Umbilical cord (tissue), 2 donors: ENCODE results near the gene INHBC. TPM values are rescaled to one million over a fixed set of nuclear protein-coding genes. Genes with fewer than 3 reads are reported as not detected.

Experiments used
- DNase-seq: peaks from one replicate; pipeline ENCODE4 v3.0.0-alpha.2; 2015; ENCODE audit warnings: low spot score
- total RNA-seq: library from RNA; depleted of rRNA; stranded (reverse); fragments of >200 nt; gene quantifications from one replicate; pipeline ENCODE4 v1.2.3, GENCODE V29; 2014; ENCODE audit warnings: low replicate concordance; ENCODE audit not compliant: insufficient read depth

Gene INHBC
- total RNA-seq, 1 donor from 2014 or later: not detected

GRCh38 chr12:57454566-57455373, 20.2 kb downstream of the INHBC start, which contains the start of gene INHBE:
INHBE (plus strand) TSS chr12:57455307; CDS start chr12:57455537, 230 bp downstream.
- no peak for DNase-seq

DNA sequence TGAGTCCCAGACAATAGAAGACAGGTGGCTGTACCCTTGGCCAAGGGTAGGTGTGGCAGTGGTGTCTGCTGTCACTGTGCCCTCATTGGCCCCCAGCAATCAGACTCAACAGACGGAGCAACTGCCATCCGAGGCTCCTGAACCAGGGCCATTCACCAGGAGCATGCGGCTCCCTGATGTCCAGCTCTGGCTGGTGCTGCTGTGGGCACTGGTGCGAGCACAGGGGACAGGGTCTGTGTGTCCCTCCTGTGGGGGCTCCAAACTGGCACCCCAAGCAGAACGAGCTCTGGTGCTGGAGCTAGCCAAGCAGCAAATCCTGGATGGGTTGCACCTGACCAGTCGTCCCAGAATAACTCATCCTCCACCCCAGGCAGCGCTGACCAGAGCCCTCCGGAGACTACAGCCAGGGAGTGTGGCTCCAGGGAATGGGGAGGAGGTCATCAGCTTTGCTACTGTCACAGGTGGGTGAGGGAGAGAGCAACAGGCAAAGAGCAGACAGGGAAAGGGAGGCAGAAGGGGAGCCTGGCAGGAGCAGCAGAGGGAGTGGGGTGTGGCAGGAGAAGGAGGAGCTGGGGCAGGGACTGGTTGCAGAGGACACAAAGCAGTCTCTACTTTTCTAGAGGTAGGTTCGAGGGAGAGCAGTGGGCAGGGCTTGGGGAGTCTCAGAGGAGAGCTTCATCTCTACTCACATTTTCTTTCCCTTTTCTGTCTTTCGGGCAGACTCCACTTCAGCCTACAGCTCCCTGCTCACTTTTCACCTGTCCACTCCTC, 21.0 kb downstream of the INHBC start:
- DNase-seq: no peak

DNA sequence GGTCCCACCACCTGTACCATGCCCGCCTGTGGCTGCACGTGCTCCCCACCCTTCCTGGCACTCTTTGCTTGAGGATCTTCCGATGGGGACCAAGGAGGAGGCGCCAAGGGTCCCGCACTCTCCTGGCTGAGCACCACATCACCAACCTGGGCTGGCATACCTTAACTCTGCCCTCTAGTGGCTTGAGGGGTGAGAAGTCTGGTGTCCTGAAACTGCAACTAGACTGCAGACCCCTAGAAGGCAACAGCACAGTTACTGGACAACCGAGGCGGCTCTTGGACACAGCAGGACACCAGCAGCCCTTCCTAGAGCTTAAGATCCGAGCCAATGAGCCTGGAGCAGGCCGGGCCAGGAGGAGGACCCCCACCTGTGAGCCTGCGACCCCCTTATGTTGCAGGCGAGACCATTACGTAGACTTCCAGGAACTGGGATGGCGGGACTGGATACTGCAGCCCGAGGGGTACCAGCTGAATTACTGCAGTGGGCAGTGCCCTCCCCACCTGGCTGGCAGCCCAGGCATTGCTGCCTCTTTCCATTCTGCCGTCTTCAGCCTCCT, 21.6 kb downstream of the INHBC start:
- DNase-seq: peak; percentile 30

- DNase-seq: no peak
Observed at GRCh38 chr12:57456737-57457490, 22.3 kb downstream of the INHBC start.

- DNase-seq: no peak
Observed at GRCh38 chr12:57458665-57459054, 24.1 kb downstream of the INHBC start.

DNA sequence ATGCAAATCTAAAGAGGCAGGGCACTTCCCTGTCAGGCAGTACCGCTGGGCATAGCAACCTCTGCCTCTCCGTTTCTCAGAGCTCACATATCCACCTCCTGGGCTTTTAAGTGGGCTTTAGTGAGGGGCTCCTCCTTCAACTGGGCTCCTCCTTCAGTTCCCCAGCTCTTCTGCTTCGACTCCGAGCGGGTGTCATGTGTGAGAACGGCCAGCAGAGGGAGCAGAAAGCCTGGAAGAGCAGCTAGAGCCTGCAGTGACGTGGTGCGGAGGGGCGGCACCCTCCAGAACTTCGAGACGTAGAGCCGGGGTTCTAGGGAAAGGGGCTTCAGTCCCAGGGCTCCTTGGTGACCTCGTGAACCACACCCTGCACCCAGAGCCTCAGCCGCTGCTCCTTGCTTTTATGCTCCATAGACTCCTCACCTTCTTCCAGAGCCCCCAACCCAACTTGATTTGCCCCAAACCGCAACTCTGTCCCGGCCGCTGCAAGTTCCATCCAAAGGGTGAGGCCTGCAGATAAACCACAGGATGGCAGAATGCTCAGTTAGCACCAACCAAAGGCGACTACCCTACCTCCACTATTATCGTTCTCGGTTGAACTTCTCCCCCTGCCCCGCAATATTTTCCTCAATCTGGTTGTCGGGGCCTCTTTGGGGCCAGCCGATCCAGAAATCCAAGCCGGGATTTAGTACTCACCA, 24.6 kb downstream of the INHBC start:
- DNase-seq: peak; percentile 99

DNA sequence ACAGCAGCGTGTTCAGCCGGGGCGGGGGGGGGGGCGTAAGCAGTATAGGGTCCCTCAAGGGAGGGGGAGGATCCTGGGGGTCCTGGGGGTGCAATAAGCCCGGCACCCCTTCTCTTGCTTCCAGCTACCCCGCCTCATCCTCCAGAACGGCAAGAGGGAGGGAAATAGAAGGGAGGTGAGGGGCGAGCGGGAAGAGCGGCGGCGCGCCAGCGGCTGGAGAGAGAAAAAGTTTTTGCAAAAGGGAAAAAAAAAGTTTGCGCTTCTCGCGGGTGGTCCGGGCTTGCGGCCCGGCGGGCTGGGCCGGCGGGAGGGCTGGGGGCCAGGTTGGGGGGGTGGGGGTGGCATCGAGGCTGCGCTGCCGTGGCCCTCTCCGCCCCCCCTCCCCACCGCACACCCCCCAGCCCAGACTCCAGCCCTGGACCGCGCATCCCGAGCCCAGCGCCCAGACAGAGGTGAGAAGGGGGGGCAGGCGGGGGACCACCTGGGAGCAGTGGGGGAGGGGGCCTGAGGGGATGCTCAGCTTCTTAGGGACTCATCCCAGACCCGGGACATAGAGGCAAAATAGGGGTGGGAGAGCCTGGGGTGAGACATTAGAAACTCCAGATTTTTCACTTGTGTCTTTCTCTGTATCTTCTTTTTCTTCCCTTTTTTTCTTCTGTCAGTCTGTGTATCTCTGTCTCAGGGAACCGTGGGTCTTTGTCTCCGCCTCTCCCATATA, 25.3 kb downstream of the INHBC start, which contains the start of gene GLI1:
GLI1 (plus strand) TSS at position 36 of the 718 bp plus-strand sequence. CDS start 3,907 bp downstream, outside the sequence.
- DNase-seq: no peak

- no peak for DNase-seq
Observed at GRCh38 chr12:57460468-57460784, 25.8 kb downstream of the INHBC start.

GRCh38 chr12:57460841-57461275, 26.3 kb downstream of the INHBC start:
- DNase-seq: no peak

DNA sequence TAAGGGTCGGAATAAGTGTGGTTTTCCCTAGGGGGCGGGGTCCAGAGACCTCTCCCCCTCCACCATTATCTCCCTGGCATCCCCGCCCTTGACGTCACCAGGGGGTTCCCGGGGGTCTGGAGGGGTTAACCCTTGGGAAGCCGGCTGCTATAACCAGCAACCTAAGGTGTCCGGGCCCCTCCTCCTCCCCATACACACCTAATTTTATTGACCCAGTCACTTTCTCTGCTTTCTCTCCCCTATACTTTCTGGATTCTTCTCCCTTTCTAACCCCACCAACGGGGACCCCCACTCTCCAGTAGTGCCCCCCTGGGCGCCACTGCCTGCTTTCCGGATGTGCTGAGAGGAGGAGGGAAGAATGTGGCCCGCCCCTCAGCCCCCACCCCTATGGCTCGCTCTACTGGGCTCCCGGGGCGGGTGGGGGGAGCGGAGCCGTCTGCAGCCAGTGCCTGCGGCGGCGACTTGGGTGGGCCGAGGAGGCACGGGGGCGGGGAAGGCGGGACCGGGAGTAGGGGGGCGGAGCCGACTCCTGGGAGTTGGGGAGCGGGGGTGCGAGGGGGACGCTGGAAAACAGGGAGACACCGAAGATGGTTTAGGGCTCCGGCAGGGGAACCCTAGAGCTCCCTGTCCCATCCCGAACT, 26.8 kb downstream of the INHBC start:
- peak; percentile 48 for DNase-seq

DNA sequence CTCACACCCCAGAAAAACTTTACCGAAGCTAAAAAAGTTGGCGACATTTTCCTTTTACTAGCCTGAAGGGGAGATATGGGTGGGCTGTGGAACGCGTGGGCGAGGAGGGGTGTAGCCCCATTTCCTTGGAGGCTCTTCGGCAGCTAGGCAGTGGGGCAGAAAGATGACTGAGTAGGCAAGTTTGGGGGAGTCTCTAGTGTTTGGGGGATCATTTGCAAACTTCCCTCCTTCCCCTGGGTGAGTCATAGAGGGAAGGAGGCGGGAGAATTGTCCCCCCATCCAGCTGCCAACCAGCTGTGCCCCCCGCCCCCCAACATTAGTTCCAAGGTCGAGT, 27.3 kb downstream of the INHBC start:
- peak; percentile 25 for DNase-seq

GRCh38 chr12:57462251-57462911, 27.8 kb downstream of the INHBC start:
- DNase-seq: peak; percentile 90

DNA sequence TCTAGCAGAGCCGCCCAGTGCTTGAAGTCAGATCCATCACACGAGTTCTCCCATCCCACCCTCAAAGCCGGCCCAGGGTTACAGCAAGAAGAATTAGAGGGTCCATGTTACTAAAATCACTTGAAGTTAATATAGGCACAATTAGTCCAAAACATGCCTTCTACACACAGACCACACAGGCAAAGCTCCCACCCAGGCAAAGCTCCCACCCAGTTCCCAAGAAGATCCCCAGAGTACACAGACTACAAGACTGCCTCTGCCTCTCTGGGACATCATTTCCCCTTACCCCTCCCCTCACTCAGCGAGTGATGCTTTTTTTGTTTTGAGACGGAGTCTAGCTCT, 28.3 kb downstream of the INHBC start:
- no peak for DNase-seq

DNA sequence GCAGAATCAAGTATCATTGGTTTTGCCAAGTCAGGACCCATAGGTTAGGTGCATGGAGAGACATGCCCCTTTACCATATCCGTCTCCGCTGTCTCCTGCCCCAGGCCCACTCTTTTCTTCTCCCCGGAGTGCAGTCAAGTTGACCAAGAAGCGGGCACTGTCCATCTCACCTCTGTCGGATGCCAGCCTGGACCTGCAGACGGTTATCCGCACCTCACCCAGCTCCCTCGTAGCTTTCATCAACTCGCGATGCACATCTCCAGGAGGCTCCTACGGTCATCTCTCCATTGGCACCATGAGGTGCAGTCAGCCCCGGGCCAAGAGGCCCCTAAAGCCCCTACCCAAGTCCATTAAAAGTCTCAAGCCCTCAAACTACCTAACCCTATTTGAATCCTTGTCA, 30.0 kb downstream of the INHBC start:
- DNase-seq: no peak

DNA sequence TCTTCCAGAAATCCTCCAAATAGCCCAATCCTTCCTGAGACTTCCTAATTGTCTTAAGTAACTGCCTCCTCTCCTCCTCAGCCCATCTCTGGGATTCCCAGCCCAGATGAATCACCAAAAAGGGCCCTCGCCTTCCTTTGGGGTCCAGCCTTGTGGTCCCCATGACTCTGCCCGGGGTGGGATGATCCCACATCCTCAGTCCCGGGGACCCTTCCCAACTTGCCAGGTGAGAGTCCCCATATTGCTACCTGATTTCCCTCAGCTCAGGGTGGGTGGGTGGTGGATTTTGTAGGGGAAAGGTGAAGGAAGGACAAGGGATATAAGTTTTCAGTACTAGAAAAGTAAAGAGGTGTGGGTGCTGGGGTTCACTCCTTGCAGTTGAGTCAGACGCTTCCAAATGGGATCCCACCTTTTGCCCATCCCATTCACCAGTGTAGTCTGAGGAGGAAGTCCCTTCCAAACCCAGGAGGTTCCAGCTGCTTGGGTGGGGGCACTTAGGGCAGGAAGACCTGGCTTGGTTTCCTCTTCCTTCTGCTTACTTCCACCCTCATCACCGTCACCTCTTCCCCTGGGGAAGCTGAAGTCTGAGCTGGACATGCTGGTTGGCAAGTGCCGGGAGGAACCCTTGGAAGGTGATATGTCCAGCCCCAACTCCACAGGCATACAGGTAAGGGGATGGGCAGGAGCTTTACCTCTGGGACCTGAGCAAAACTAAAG, 30.6 kb downstream of the INHBC start:
- no peak for DNase-seq

DNA sequence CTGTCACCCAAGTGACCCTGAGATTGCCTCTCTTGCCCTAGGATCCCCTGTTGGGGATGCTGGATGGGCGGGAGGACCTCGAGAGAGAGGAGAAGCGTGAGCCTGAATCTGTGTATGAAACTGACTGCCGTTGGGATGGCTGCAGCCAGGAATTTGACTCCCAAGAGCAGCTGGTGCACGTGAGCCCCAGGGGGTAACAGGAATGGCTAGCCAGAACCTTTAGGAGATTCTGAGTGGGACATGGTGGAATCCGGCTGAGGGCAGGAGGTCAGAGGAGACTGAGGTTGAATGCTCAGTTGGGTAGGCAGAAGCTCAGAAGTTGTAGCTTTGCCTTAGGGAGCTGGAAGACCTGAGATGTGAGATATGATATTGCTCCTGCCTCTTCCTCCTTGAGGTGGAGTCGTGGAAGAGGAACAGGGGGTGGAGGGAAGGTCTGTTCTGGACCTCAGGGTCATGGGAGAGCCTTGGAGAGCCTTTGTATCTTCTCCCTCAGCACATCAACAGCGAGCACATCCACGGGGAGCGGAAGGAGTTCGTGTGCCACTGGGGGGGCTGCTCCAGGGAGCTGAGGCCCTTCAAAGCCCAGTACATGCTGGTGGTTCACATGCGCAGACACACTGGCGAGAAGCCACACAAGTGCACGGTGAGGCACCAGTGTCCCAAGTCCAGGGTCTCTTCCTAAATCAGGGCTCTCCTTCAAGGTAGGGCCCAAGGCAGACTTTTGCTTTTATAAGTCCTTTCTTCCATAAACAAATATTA, 31.3 kb downstream of the INHBC start:
- DNase-seq: no peak

- DNase-seq: no peak
Observed at GRCh38 chr12:57467212-57467874, 32.8 kb downstream of the INHBC start.

DNA sequence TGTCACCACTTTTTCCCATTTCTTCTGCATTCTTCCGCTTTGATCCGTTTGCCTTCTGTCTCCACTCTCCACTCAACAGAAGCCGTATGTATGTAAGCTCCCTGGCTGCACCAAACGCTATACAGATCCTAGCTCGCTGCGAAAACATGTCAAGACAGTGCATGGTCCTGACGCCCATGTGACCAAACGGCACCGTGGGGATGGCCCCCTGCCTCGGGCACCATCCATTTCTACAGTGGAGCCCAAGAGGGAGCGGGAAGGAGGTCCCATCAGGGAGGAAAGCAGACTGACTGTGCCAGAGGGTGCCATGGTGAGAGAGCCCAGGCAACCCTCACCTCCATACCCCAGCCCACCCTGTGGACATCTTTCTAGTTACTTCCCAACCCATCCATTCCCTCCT, 33.3 kb downstream of the INHBC start:
- DNase-seq: no peak
